HCT116 (cell line): Measurements from ENCODE around the gene SLC1A3. TPM values are rescaled to one million over a fixed set of nuclear protein-coding genes. Genes with fewer than 3 reads are reported as not detected.

ENCODE experiments used
- ATAC-seq: fragments of 200-7000 bp; cut with Tn5 transposase; 2 replicates; pipeline ENCODE4 v1.9.1; 2020; ENCODE audit warnings: mild to moderate bottlenecking, moderate library complexity
- BruUV-seq: library from RNA; stranded (reverse); fragments of 400-500 nt; replicated peaks from 2 replicates; lab custom pipeline; 2021; lab: Mats Ljungman, UMichigan
- CTCF ChIA-PET: fragments of 300-600 bp; sonication (Branson Sonifier 250); formaldehyde crosslinking; loops from one replicate; lab custom pipeline; 2021; ENCODE audit warnings: antibody characterized with exemption; lab: Charles Lee
- POLR2A ChIA-PET: fragments of 300-600, 350-600 bp; sonication (Branson Sonifier 250); formaldehyde crosslinking; loops from one replicate; lab custom pipeline; 2021; ENCODE audit warnings: antibody characterized with exemption; lab: Charles Lee
- RAD21 ChIA-PET, 2 experiments: fragments of 300-600 bp; sonication (Branson Sonifier 250); formaldehyde crosslinking; loops; one replicate each; lab custom pipeline; 2023; ENCODE audit warnings: low total read pairs in 2 of 2; ENCODE audit not compliant: uncharacterized antibody in 2 of 2, unreplicated experiment in 2 of 2, low non-redundant PET in 1 of 2; lab: Charles Lee
- DNase-seq: peaks from one replicate; pipeline ENCODE4 v3.0.0-alpha.2; 2010; ENCODE audit warnings: low read depth, low spot score
- H2AFZ ChIP-seq: fragments of 200-600 bp; shearing (Covaris generic), sonication (generic); 2 replicates; pipeline ENCODE4 v1.6.1; 2017; ENCODE audit warnings: low read depth, mixed run types, mixed read lengths, antibody characterized with exemption, low read length; ENCODE audit not compliant: poor library complexity, severe bottlenecking
- H3K27ac ChIP-seq: 2 replicates; pipeline ENCODE4 v1.5.1; 2012; ENCODE audit warnings: low read depth, low read length
- H3K27me3 ChIP-seq: fragments of 200-600 bp; sonication (generic); 2 replicates; pipeline ENCODE4 v1.6.1; 2016; ENCODE audit warnings: mixed run types, low read length, mixed read lengths; ENCODE audit not compliant: insufficient read depth
- H3K36me3 ChIP-seq, 2 experiments: fragments of 200-500 bp in 1 of 2; fragments of 200-600 bp in 1 of 2; sonication (Bioruptor generic) in 1 of 2; sonication (generic) in 1 of 2; 2 replicates each; pipeline versions ENCODE4 v1.5.1 to v1.6.1; 2014 to 2016; ENCODE audit warnings: low read length in 2 of 2, inconsistent platforms in 1 of 2, mixed read lengths in 1 of 2, mixed run types in 1 of 2; ENCODE audit not compliant: insufficient read depth in 2 of 2, control insufficient read depth in 1 of 2
- H3K4me1 ChIP-seq, 2 experiments: fragments of 200-600 bp in 1 of 2; sonication (generic) in 1 of 2; 2 replicates each; pipeline versions ENCODE4 v1.5.1 to v1.6.1; 2012 to 2017; ENCODE audit warnings: low read length in 2 of 2, inconsistent platforms in 1 of 2, mild to moderate bottlenecking in 1 of 2, mixed read lengths in 1 of 2, mixed run types in 1 of 2, moderate library complexity in 1 of 2; ENCODE audit not compliant: insufficient read depth in 2 of 2, control insufficient read depth in 1 of 2
- H3K4me2 ChIP-seq: fragments of 200-600 bp; sonication (generic); 2 replicates; pipeline ENCODE4 v1.6.1; 2017; ENCODE audit warnings: mixed run types, low read length, mixed read lengths
- H3K4me3 ChIP-seq, 2 experiments: fragments of 200-600 bp in 1 of 2; sonication (generic) in 1 of 2; replicated peaks in 1 of 2; 2 replicates each; pipeline ENCODE4 v1.5.1; 2011 to 2016; ENCODE audit warnings: low read length in 2 of 2, control low read depth in 1 of 2, low read depth in 1 of 2, mild to moderate bottlenecking in 1 of 2, mixed read lengths in 1 of 2, mixed run types in 1 of 2
- H3K79me2 ChIP-seq: fragments of 200-600 bp; sonication (generic); 2 replicates; pipeline ENCODE4 v1.6.1; 2017; ENCODE audit warnings: mild to moderate bottlenecking, mixed run types, low read length, moderate library complexity, mixed read lengths; ENCODE audit not compliant: insufficient read depth
- H3K9ac ChIP-seq: fragments of 200-600 bp; sonication (generic); 2 replicates; pipeline ENCODE4 v1.6.1; 2016; ENCODE audit warnings: low read length, mixed read lengths
- H3K9me2 ChIP-seq: fragments of 200-600 bp; sonication (generic), shearing (Covaris generic); 2 replicates; pipeline ENCODE4 v1.6.1; 2017; ENCODE audit warnings: mixed run types, mild to moderate bottlenecking, moderate library complexity; ENCODE audit not compliant: insufficient read depth
- H3K9me3 ChIP-seq, 2 experiments: fragments of 200-500 bp in 1 of 2; fragments of 200-600 bp in 1 of 2; sonication (Bioruptor generic) in 1 of 2; sonication (generic) in 1 of 2; 2 replicates each; pipeline ENCODE4 v1.6.1; 2014 to 2017; ENCODE audit warnings: low read length in 2 of 2, mixed read lengths in 2 of 2, inconsistent platforms in 1 of 2, low read depth in 1 of 2, mild to moderate bottlenecking in 1 of 2, mixed run types in 1 of 2, moderate library complexity in 1 of 2; ENCODE audit not compliant: control insufficient read depth in 1 of 2, insufficient read depth in 1 of 2
- H4K20me1 ChIP-seq: fragments of 200-600 bp; sonication (generic), shearing (Covaris generic); 2 replicates; pipeline ENCODE4 v1.6.1; 2017; ENCODE audit warnings: mixed run types, mild to moderate bottlenecking, moderate library complexity; ENCODE audit not compliant: insufficient read depth
- CBX3 ChIP-seq: IDR thresholded peaks from 2 replicates; pipeline ENCODE4 v1.6.1; 2012; ENCODE audit warnings: low read depth
- ELF1 ChIP-seq: IDR thresholded peaks from 2 replicates; pipeline ENCODE4 v1.6.1; 2012; ENCODE audit warnings: low read depth, borderline replicate concordance
- EZH2 ChIP-seq: fragments of 200-600 bp; sonication (generic); IDR thresholded peaks from 2 replicates; pipeline ENCODE4 v1.6.1; 2017; ENCODE audit warnings: antibody characterized with exemption, mixed run types
- EZH2phosphoT487 ChIP-seq: fragments of 200-600 bp; IDR thresholded peaks from 2 replicates; pipeline ENCODE4 v1.6.1; 2018; ENCODE audit warnings: antibody characterized with exemption, borderline replicate concordance
- FOSL1 ChIP-seq: IDR thresholded peaks from 2 replicates; pipeline ENCODE4 v1.6.1; 2012; ENCODE audit warnings: low read depth
- MAX ChIP-seq: IDR thresholded peaks from 2 replicates; pipeline ENCODE4 v1.6.1; 2012
- POLR2A ChIP-seq: IDR thresholded peaks from 2 replicates; pipeline ENCODE4 v1.7.0; 2011; ENCODE audit warnings: borderline replicate concordance; ENCODE audit not compliant: insufficient read depth, insufficient read length; ENCODE audit errors: extremely low read depth
- RAD21 ChIP-seq: IDR thresholded peaks from 2 replicates; pipeline ENCODE4 v1.6.1; 2012; ENCODE audit warnings: low read depth, mild to moderate bottlenecking
- SIN3A ChIP-seq: IDR thresholded peaks from 2 replicates; pipeline ENCODE4 v1.6.1; 2012; ENCODE audit warnings: low read depth
- SP1 ChIP-seq: IDR thresholded peaks from 2 replicates; pipeline ENCODE4 v1.6.1; 2012; ENCODE audit warnings: low read depth
- SRF ChIP-seq: IDR thresholded peaks from 2 replicates; pipeline ENCODE4 v1.6.1; 2012; ENCODE audit warnings: low read depth
- TCF7L2 ChIP-seq: IDR thresholded peaks from 2 replicates; pipeline ENCODE4 v1.7.0; 2011; ENCODE audit warnings: borderline replicate concordance, inconsistent platforms; ENCODE audit not compliant: insufficient read depth, insufficient read length; ENCODE audit errors: extremely low read depth
- ZBTB33 ChIP-seq: IDR thresholded peaks from 2 replicates; pipeline ENCODE4 v1.6.1; 2011; ENCODE audit warnings: mild to moderate bottlenecking, low read length, moderate library complexity; ENCODE audit not compliant: insufficient replicate concordance; ENCODE audit errors: extremely low read depth
- intact Hi-C: fragments of 100-400 bp; cut with micrococcal nuclease; formaldehyde crosslinking; loops from 2 replicates; pipeline ENCODE4 v1.10.0; 2022
- total RNA-seq: library from RNA; stranded (reverse); gene quantifications from one replicate; pipeline ENCODE4 v1.2.1, GENCODE V29; 2021; ENCODE audit not compliant: unreplicated experiment
- TF ChIP-seq, protein P1 (sequence below): IDR thresholded peaks from 2 replicates; pipeline ENCODE4 v1.6.1; 2012; ENCODE audit warnings: low read depth

SLC1A3 gene
- total RNA-seq, 1 experiment from 2014 or later: 12.9 TPM

GRCh38 chr5:36629729-36630128 lies 23.3 kb downstream of the SLC1A3 start:
- Histone ChIP-seq H3K4me1 (no peaks in the 10 kb centered on the region), H3K4me2 (no peak overlapping the region), H3K36me3 (no peaks in the 10 kb centered on the region)
- POLR2A ChIA-PET: interaction anchor here (1.2 kb wide), 1 partner anchor 16 kb away, joined by 3 read pairs; no protein-coding TSS in a partner anchor
- RAD21 ChIA-PET: no interaction called here
- no peak for DNase-seq
- TF ChIP-seq POLR2A: no peak
- TF ChIP-seq, protein P1, sequence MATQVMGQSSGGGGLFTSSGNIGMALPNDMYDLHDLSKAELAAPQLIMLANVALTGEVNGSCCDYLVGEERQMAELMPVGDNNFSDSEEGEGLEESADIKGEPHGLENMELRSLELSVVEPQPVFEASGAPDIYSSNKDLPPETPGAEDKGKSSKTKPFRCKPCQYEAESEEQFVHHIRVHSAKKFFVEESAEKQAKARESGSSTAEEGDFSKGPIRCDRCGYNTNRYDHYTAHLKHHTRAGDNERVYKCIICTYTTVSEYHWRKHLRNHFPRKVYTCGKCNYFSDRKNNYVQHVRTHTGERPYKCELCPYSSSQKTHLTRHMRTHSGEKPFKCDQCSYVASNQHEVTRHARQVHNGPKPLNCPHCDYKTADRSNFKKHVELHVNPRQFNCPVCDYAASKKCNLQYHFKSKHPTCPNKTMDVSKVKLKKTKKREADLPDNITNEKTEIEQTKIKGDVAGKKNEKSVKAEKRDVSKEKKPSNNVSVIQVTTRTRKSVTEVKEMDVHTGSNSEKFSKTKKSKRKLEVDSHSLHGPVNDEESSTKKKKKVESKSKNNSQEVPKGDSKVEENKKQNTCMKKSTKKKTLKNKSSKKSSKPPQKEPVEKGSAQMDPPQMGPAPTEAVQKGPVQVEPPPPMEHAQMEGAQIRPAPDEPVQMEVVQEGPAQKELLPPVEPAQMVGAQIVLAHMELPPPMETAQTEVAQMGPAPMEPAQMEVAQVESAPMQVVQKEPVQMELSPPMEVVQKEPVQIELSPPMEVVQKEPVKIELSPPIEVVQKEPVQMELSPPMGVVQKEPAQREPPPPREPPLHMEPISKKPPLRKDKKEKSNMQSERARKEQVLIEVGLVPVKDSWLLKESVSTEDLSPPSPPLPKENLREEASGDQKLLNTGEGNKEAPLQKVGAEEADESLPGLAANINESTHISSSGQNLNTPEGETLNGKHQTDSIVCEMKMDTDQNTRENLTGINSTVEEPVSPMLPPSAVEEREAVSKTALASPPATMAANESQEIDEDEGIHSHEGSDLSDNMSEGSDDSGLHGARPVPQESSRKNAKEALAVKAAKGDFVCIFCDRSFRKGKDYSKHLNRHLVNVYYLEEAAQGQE: no peak
- TF ChIP-seq RAD21: no peak
- TF ChIP-seq EZH2: no peak
- no peak for TF ChIP-seq ZBTB33
- TF ChIP-seq SP1: no peak
- TF ChIP-seq FOSL1: no peak
- TF ChIP-seq MAX: no peak
- no peak for TF ChIP-seq CBX3
- TF ChIP-seq SIN3A: no peak
- TF ChIP-seq TCF7L2: no peak
- no peak for TF ChIP-seq EZH2phosphoT487
- TF ChIP-seq ELF1: no peak
- TF ChIP-seq SRF: no peak
- TF ChIP-seq, all 23 proteins: peak for 0
- Histone ChIP-seq H2AFZ (no peak overlapping the region), H3K9me3 (no peaks in the 10 kb centered on the region), H3K9ac (no peak overlapping the region), H3K27ac (no peak overlapping the region), H3K4me3 (no peak overlapping the region), H3K9me2 (no peaks in the 10 kb centered on the region), H3K27me3 (no peaks in the 10 kb centered on the region), H3K79me2 (no peaks in the 10 kb centered on the region), H4K20me1 (no peaks in the 10 kb centered on the region)
- intact Hi-C loops: no loop called here
- CTCF ChIA-PET: no interaction called here
- no peak for ATAC-seq
- BruUV-seq: no TSS peak
